Transverse colon (tissue), 4 donors: ENCODE measurements around the gene IL17REL. TPM values are rescaled to one million over a fixed set of nuclear protein-coding genes. Genes with fewer than 3 reads are reported as not detected.

ENCODE experiments used
- DNase-seq: peaks from one replicate; pipeline ENCODE4 v3.0.0-alpha.2; 2019
- H3K27ac ChIP-seq, 4 donors: fragments of 200-600 bp; sonication (generic); 2 replicates each; pipeline ENCODE4 v1.5.1; 2016 to 2018; ENCODE audit warnings: inconsistent platforms in 4 of 4
- H3K27me3 ChIP-seq: fragments of 200-600 bp; sonication (generic); 2 replicates; pipeline ENCODE4 v1.5.1; 2017; ENCODE audit warnings: inconsistent platforms
- H3K36me3 ChIP-seq, 4 donors: fragments of 200-600 bp; sonication (generic); 2 replicates each; pipeline ENCODE4 v1.5.1; 2017 to 2019; ENCODE audit warnings: inconsistent platforms in 4 of 4
- H3K4me1 ChIP-seq, 4 donors: fragments of 200-600 bp; sonication (generic); 2 replicates each; pipeline ENCODE4 v1.5.1; 2017 to 2020; ENCODE audit warnings: inconsistent platforms in 4 of 4
- H3K4me3 ChIP-seq, 4 donors: fragments of 200-600 bp; sonication (generic); 1 replicate in 1 of 4; 2 replicates in 3 of 4; pipeline versions ENCODE4 v1.5.1 to v1.6.1; 2017 to 2019; ENCODE audit warnings: inconsistent platforms in 4 of 4
- H3K9me3 ChIP-seq, 2 donors: fragments of 200-600 bp; sonication (generic); 2 replicates each; pipeline ENCODE4 v1.5.1; 2017 to 2019; ENCODE audit warnings: inconsistent platforms in 2 of 2
- EP300 ChIP-seq: sonication (generic); formaldehyde crosslinking; IDR thresholded peaks from one replicate; pipeline ENCODE4 v1.6.1; 2017; ENCODE audit warnings: antibody characterized with exemption, low read depth
- POLR2A ChIP-seq: fragments of 450-650 bp; IDR thresholded peaks from one replicate; pipeline ENCODE4 v1.6.1; 2016; ENCODE audit warnings: antibody characterized with exemption, mild to moderate bottlenecking, moderate library complexity
- POLR2AphosphoS5 ChIP-seq, 3 donors: sonication (generic); formaldehyde crosslinking; IDR thresholded peaks; one replicate each; pipeline ENCODE4 v1.6.1; 2016; ENCODE audit warnings: antibody characterized with exemption in 3 of 3
- WGBS, 2 donors: methylation state at CpG; one replicate each; pipeline ENCODE4 v1.1.5; 2018; ENCODE audit warnings: low coverage in 1 of 2; 5-methylcytosine and 5-hydroxymethylcytosine counted together
- in situ Hi-C, 4 donors: fragments of 200-750 bp; cut with MboI; loops; one replicate each; pipeline versions ENCODE4 v1.15.0 to v1.15.1; 2017; ENCODE audit warnings: low sequenced_read_pairs in 3 of 4, low pct_ligation_motif_present in 1 of 4, low pct_unique_long_range_greater_than_20kb in 1 of 4
- intact Hi-C: fragments of 100-400 bp; cut with DNase I; formaldehyde crosslinking; loops from one replicate; pipeline ENCODE4 v1.15.1; 2023; ENCODE audit warnings: low total_unique reads
- total RNA-seq, 4 donors: library from RNA; depleted of rRNA; stranded (reverse); fragments of >200 nt; gene quantifications; one replicate each; pipeline ENCODE4 v1.1.0, GENCODE V29; 2016
- TF ChIP-seq, protein P1 (sequence below), 5 experiments: fragments of 200-600 bp in 3 of 5; fragments of 450-650 bp in 2 of 5; sonication (generic) in 3 of 5; IDR thresholded peaks; 1 replicate in 2 of 5; 2 replicates in 3 of 5; pipeline ENCODE4 v1.5.1; 2016 to 2017; ENCODE audit warnings: antibody characterized with exemption in 5 of 5, inconsistent platforms in 3 of 5, mild to moderate bottlenecking in 2 of 5, moderate library complexity in 1 of 5

Gene IL17REL
- total RNA-seq, 4 donors from 2014 or later: 0.32 to 2.2 (median 1.3) TPM

DNA sequence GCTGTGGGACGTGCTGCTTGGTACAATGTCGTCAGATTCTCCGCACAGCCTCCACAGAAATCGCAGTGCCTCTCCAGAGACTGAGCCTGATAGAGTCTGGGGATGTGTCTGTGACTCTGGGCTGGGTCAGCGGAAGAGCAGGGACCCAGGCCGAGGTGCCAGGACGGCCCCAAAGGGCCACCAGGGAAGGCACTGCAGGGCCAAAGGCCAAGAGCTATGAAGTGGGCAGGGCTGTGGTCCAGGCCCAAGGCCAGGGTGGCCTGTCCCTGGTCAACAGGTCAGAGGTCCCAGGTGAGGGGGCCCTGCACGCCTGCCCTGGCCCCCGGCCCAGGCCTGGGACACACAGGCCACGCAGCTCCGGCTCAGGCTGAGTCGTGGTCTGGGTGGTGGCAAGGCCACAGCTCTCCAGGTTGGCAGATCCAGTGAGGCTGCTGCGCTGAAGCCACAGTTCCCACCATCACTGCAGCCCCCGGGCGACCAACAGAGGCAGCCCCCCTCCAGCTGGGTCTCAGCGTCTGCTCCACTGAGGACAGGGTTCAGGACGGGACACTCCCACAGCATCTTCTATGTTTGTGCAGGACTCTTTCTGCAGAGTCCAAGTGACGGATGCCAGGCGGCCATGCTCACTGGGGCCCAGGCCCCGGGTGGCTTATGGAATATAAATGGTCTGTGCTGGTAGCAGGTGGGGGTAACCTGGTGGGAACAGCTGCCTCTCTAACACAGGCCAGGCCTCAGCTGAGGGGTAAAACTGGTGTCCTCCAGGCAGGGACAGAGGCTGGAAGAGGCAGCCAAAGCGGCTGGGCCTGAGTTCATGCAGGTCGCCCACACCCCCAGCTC lies 56.8 kb downstream of the IL17REL start:
- Histone ChIP-seq H3K36me3 (no peaks in the 10 kb centered on the region), H3K27ac (no peak overlapping the region), H3K4me1 (peaks cover 20 to 49% (median 35%) of the 10 kb centered on the region in 4 donors), H3K4me3 (no peak overlapping the region), H3K9me3 (no peaks in the 10 kb centered on the region), H3K27me3 (no peaks in the 10 kb centered on the region)
- in situ Hi-C loops: loop anchor here in 1 of 4 donors (25.0 kb wide), 1 partner anchor 93 kb away; the partner anchor contains the start of gene ZBED4
- 95% methylated on average over 21 of the region's 22 CpGs; no CpG with 5 or more reads in 1 of the 2 donors for WGBS, 2 donors
- intact Hi-C loops: no loop called here
- DNase-seq: peak; percentile 6
- TF ChIP-seq POLR2AphosphoS5 (IDR thresholded peaks at IDR 0.05): no peak
- no peak for TF ChIP-seq EP300
- TF ChIP-seq, protein P1, sequence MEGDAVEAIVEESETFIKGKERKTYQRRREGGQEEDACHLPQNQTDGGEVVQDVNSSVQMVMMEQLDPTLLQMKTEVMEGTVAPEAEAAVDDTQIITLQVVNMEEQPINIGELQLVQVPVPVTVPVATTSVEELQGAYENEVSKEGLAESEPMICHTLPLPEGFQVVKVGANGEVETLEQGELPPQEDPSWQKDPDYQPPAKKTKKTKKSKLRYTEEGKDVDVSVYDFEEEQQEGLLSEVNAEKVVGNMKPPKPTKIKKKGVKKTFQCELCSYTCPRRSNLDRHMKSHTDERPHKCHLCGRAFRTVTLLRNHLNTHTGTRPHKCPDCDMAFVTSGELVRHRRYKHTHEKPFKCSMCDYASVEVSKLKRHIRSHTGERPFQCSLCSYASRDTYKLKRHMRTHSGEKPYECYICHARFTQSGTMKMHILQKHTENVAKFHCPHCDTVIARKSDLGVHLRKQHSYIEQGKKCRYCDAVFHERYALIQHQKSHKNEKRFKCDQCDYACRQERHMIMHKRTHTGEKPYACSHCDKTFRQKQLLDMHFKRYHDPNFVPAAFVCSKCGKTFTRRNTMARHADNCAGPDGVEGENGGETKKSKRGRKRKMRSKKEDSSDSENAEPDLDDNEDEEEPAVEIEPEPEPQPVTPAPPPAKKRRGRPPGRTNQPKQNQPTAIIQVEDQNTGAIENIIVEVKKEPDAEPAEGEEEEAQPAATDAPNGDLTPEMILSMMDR (IDR thresholded peaks at IDR 0.05): no peak

DNA sequence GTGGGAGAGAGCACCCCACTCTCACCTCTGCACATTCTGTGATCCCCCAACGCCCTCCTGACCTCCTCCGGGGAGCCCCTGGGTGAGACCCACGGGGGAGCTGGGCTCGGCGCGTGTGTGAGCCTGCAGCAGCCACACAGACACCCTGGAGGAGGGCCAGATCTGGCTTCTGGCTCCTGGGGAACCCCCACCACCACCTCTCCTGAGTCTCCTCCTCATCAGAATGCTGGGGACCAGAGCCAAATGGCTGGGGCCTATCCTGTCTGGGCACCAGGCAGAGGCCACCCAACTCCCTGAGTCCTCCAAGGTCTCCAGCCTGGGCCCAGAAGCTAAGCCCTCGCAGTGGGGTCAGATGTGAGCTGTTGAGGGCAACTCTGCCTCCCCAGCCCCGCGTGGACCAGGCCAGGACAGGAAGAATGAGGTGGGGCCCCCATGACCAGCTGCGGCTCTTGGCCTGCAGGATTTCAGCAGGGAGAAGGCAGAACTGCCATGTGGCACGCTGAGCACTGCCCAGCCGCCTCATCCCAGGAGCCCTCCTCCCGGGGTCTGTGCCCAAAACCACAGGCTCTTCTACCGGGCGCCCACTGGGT lies 57.5 kb downstream of the IL17REL start:
- intact Hi-C loops: no loop called here
- TF ChIP-seq POLR2AphosphoS5 (IDR thresholded peaks at IDR 0.05) (no peak), POLR2A (no peak), EP300 (no peak)
- TF ChIP-seq, protein P1 (IDR thresholded peaks at IDR 0.05): no peak
- peaks cover 20 to 55% (median 41%) of the 10 kb centered on the region in 4 donors for H3K4me1 ChIP-seq
- H3K27ac ChIP-seq: no peak overlapping the region
- DNase-seq: no peak
- H3K27me3 ChIP-seq: no peaks in the 10 kb centered on the region
- no peaks in the 10 kb centered on the region for H3K36me3 ChIP-seq
- 87% methylated on average over 15 of the region's 15 CpGs; no CpG with 5 or more reads in 1 of the 2 donors for WGBS, 2 donors
- H3K4me3 ChIP-seq: no peak overlapping the region
- in situ Hi-C loops: loop anchor here in 1 of 4 donors (25.0 kb wide), 1 partner anchor 93 kb away; the partner anchor contains the start of gene ZBED4
- H3K9me3 ChIP-seq: no peaks in the 10 kb centered on the region

DNA sequence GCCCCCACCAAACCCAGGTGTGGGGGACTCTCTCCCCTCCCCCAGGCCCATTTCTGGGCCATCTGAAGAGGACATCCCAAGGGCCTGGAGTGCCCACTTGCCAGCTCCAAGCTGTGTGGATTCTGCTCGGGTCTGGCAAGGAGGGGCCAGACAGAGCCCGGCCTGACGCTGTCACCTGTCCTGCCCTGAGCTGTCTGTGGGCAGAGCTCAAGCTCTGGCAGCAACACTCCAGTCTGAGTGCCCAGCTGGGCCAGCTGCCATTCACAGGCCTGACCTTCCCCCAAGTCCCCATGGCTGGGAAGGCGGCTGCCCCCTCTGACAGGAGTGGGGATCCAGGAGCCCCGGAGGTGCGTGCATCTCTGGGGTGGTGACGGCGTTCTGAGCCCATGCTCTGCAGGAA lies 58.2 kb downstream of the IL17REL start:
- in situ Hi-C loops: loop anchor here in 1 of 4 donors (25.0 kb wide), 1 partner anchor 92 kb away; the partner anchor contains the start of gene ZBED4

More for the DNA sequence above, 58.2 kb downstream of the IL17REL start:
- Histone ChIP-seq H3K36me3 (no peaks in the 10 kb centered on the region), H3K9me3 (no peaks in the 10 kb centered on the region), H3K27me3 (no peaks in the 10 kb centered on the region), H3K27ac (no peak overlapping the region), H3K4me1 (peaks cover 23 to 55% (median 42%) of the 10 kb centered on the region in 4 donors), H3K4me3 (no peak overlapping the region)
- intact Hi-C loops: no loop called here
- TF ChIP-seq POLR2A: no peak
- no peak for TF ChIP-seq POLR2AphosphoS5 (IDR thresholded peaks at IDR 0.05)
- no peak for TF ChIP-seq EP300
- TF ChIP-seq, protein P1 (IDR thresholded peaks at IDR 0.05): no peak
- WGBS, 2 donors: 85% methylated on average over 8 of the region's 8 CpGs; no CpG with 5 or more reads in 1 of the 2 donors
- no peak for DNase-seq
